SU-DHL-6 (cell line): ENCODE measurements around the gene GPC1.

Source experiments
- H2AFZ ChIP-seq: fragments of 200-600 bp; sonication (generic); 2 replicates; pipeline ENCODE4 v1.6.1; 2014; ENCODE audit warnings: low read depth, mild to moderate bottlenecking, moderate library complexity, mixed read lengths, antibody characterized with exemption, low read length; ENCODE audit not compliant: severe bottlenecking
- H3F3A ChIP-seq: fragments of 200-600 bp; shearing (Covaris generic); 2 replicates; pipeline ENCODE4 v1.6.0; 2016; ENCODE audit warnings: antibody characterized with exemption, mild to moderate bottlenecking; ENCODE audit not compliant: insufficient read depth
- H3K27ac ChIP-seq: fragments of 200-600 bp; sonication (generic); 2 replicates; pipeline ENCODE4 v1.5.1; 2016; ENCODE audit warnings: low read depth, mild to moderate bottlenecking, low read length, moderate library complexity, mixed read lengths
- H3K27me3 ChIP-seq: fragments of 200-600 bp; sonication (generic), shearing (Covaris generic); 2 replicates; pipeline ENCODE4 v1.6.0; 2014; ENCODE audit warnings: mild to moderate bottlenecking, low read length
- H3K36me3 ChIP-seq: fragments of 200-600 bp; sonication (generic); 2 replicates; pipeline ENCODE4 v1.6.1; 2014; ENCODE audit warnings: mild to moderate bottlenecking, low read length, mixed read lengths
- H3K4me2 ChIP-seq: fragments of 300-600, 200-600 bp; shearing (Covaris generic), sonication (generic); 2 replicates; pipeline ENCODE4 v1.6.0; 2014; ENCODE audit warnings: low read length, low read depth, mild to moderate bottlenecking; ENCODE audit not compliant: poor library complexity, severe bottlenecking
- H3K4me3 ChIP-seq: fragments of 200-600 bp; sonication (generic); 2 replicates; pipeline ENCODE4 v1.5.1; 2014; ENCODE audit warnings: antibody characterized with exemption, low read length, mild to moderate bottlenecking, mixed read lengths; ENCODE audit not compliant: insufficient read depth, poor library complexity, severe bottlenecking
- H3K79me2 ChIP-seq: fragments of 200-600 bp; sonication (generic); 2 replicates; pipeline ENCODE4 v1.6.1; 2014; ENCODE audit warnings: mild to moderate bottlenecking, low read length, moderate library complexity; ENCODE audit not compliant: insufficient read depth
- H3K9ac ChIP-seq: fragments of 200-600 bp; sonication (generic); 2 replicates; pipeline ENCODE4 v1.7.0; 2014; ENCODE audit warnings: mild to moderate bottlenecking, low read length
- H3K9me2 ChIP-seq: fragments of 200-600 bp; sonication (generic); replicated peaks from 2 replicates; pipeline ENCODE4 v1.6.1; 2014; ENCODE audit warnings: low read length; ENCODE audit not compliant: insufficient read depth
- H3K9me3 ChIP-seq: fragments of 200-600 bp; sonication (generic); 2 replicates; pipeline ENCODE4 v1.6.1; 2014; ENCODE audit warnings: low read length, mixed read lengths; ENCODE audit not compliant: insufficient read depth
- H4K20me1 ChIP-seq: fragments of 200-600 bp; sonication (generic); 2 replicates; pipeline ENCODE4 v1.6.1; 2014; ENCODE audit warnings: low read depth, mild to moderate bottlenecking, antibody characterized with exemption, low read length, moderate library complexity, mixed read lengths
- EZH2phosphoT487 ChIP-seq: fragments of 200-600 bp; sonication (generic), shearing (Covaris generic); conservative IDR thresholded peaks from 2 replicates; pipeline ENCODE4 v1.6.1; 2018; ENCODE audit warnings: mild to moderate bottlenecking, antibody characterized with exemption, low read length, moderate library complexity, mixed read lengths
- TF ChIP-seq, protein P1 (sequence below): fragments of 200-600 bp; sonication (generic); IDR thresholded peaks from one replicate; pipeline ENCODE4 v1.5.1; 2017; ENCODE audit warnings: antibody characterized with exemption, mild to moderate bottlenecking, low read length, moderate library complexity; ENCODE audit not compliant: insufficient read depth, poor library complexity, severe bottlenecking

The GPC1 gene

DNA sequence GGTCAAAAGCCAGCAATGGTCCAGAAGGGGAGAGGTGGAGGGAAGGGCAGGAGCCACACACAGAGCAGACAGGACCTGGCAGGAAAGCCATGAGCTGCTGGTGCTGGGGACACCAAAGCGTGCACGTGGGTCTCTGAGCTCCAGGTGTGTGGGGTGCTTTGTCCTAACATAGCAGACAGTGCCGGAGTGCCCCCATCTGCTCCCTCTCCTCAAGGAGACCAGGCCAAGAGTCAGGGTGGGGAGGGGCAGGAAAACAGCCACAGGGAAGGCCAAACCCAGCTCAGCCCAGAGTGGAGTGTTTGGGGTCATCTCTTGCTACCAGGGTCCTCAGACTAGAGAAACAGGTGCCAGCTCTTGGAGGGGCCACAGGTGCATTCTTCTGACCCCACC is 4.2 kb upstream of the GPC1 start:
- Histone ChIP-seq H3K4me2 (no peak overlapping the region), H4K20me1 (no peaks in the 10 kb centered on the region), H3K27me3 (no peaks in the 10 kb centered on the region), H3K36me3 (no peaks in the 10 kb centered on the region), H3F3A (no peaks in the 10 kb centered on the region), H3K9ac (no peak overlapping the region), H3K27ac (no peak overlapping the region), H3K79me2 (no peaks in the 10 kb centered on the region), H3K4me3 (no peak overlapping the region), H3K9me2 (no peaks in the 10 kb centered on the region), H2AFZ (no peak overlapping the region), H3K9me3 (no peaks in the 10 kb centered on the region)
- TF ChIP-seq, protein P1, sequence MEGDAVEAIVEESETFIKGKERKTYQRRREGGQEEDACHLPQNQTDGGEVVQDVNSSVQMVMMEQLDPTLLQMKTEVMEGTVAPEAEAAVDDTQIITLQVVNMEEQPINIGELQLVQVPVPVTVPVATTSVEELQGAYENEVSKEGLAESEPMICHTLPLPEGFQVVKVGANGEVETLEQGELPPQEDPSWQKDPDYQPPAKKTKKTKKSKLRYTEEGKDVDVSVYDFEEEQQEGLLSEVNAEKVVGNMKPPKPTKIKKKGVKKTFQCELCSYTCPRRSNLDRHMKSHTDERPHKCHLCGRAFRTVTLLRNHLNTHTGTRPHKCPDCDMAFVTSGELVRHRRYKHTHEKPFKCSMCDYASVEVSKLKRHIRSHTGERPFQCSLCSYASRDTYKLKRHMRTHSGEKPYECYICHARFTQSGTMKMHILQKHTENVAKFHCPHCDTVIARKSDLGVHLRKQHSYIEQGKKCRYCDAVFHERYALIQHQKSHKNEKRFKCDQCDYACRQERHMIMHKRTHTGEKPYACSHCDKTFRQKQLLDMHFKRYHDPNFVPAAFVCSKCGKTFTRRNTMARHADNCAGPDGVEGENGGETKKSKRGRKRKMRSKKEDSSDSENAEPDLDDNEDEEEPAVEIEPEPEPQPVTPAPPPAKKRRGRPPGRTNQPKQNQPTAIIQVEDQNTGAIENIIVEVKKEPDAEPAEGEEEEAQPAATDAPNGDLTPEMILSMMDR = no peak
- no peak for TF ChIP-seq EZH2phosphoT487

GRCh38 chr2:240431661-240432424 is 3.6 kb upstream of the GPC1 start:
- Histone ChIP-seq H3K9me3 (no peaks in the 10 kb centered on the region), H3K9me2 (no peaks in the 10 kb centered on the region), H3K4me3 (no peak overlapping the region), H2AFZ (no peak overlapping the region), H3K79me2 (no peaks in the 10 kb centered on the region), H3K27ac (no peak overlapping the region), H3K9ac (no peak overlapping the region), H3F3A (no peaks in the 10 kb centered on the region), H3K36me3 (no peaks in the 10 kb centered on the region), H3K4me2 (no peak overlapping the region), H4K20me1 (no peaks in the 10 kb centered on the region), H3K27me3 (no peaks in the 10 kb centered on the region)
- TF ChIP-seq EZH2phosphoT487 = no peak
- TF ChIP-seq, protein P1 = no peak

DNA sequence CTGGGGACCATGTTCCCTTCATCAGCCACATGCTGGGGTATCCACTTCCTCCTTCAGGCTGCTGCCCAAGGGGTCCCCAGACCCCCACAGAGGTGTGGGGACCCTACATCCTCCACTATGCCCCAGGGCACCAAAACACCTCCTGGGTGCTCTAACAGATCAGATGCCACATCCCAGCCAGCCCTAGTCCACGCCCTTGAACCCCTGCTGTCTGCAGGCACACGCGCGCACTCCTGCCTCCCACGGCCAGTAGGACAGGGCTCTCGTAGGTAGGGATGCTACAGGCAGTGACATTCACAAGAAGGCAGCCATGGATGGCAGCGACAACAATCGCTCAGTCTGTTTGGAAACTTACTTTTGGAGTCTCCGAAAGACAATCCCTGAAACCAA is 3.0 kb upstream of the GPC1 start:
- no peaks in the 10 kb centered on the region for H3K9me2 ChIP-seq
- no peak overlapping the region for H3K27ac ChIP-seq
- no peaks in the 10 kb centered on the region for H4K20me1 ChIP-seq
- no peaks in the 10 kb centered on the region for H3F3A ChIP-seq
- TF ChIP-seq, protein P1 = no peak
- no peak for TF ChIP-seq EZH2phosphoT487
- H3K27me3 ChIP-seq = no peaks in the 10 kb centered on the region
- H3K9ac ChIP-seq = no peak overlapping the region
- no peaks in the 10 kb centered on the region for H3K36me3 ChIP-seq
- H3K79me2 ChIP-seq = no peaks in the 10 kb centered on the region
- no peak overlapping the region for H3K4me2 ChIP-seq
- H3K4me3 ChIP-seq = no peak overlapping the region
- H3K9me3 ChIP-seq = no peaks in the 10 kb centered on the region
- no peak overlapping the region for H2AFZ ChIP-seq
